Measurements from ENCODE around the gene PHTF1.
A peak's percentile ranks its signal among the peaks of the same experiment; 100 is the strongest.

PHTF1 gene

GRCh38 chr1:113759333-113760101 is at the start of gene PHTF1:
PHTF1 (minus strand) TSS chr1:113759486; CDS start chr1:113758703, 783 bp downstream.
- peak in 2 of 3 donors; percentile 26 to 36 for DNase-seq (ENCODE audit: low read depth in 3 of 3, low spot score in 1 of 3)

GRCh38 chr1:113808450-113809195 is 49.3 kb upstream of the PHTF1 start:
- no peak for DNase-seq (ENCODE audit: low read depth in 3 of 3, low spot score in 1 of 3)

GRCh38 chr1:113805639-113806038 is 46.4 kb upstream of the PHTF1 start:
- no peak for DNase-seq (ENCODE audit: low read depth in 3 of 3, low spot score in 1 of 3)

GRCh38 chr1:113805256-113805531 is 45.9 kb upstream of the PHTF1 start:
- DNase-seq (ENCODE audit: low read depth in 3 of 3, low spot score in 1 of 3), result no peak

GRCh38 chr1:113804421-113805255 is 45.4 kb upstream of the PHTF1 start:
- no peak for DNase-seq (ENCODE audit: low read depth in 3 of 3, low spot score in 1 of 3)

- DNase-seq (ENCODE audit: low read depth in 3 of 3, low spot score in 1 of 3), result no peak
Observed at GRCh38 chr1:113802367-113803007, 43.2 kb upstream of the PHTF1 start.

GRCh38 chr1:113800487-113800886 is 41.2 kb upstream of the PHTF1 start:
- no peak for DNase-seq (ENCODE audit: low read depth in 3 of 3, low spot score in 1 of 3)

GRCh38 chr1:113797472-113797871 is 38.2 kb upstream of the PHTF1 start:
- no peak for DNase-seq (ENCODE audit: low read depth in 3 of 3, low spot score in 1 of 3)

- no peak for DNase-seq (ENCODE audit: low read depth in 3 of 3, low spot score in 1 of 3)
Observed at GRCh38 chr1:113793878-113794834, 34.9 kb upstream of the PHTF1 start.

GRCh38 chr1:113792986-113793385 is 33.7 kb upstream of the PHTF1 start:
- no peak for DNase-seq (ENCODE audit: low read depth in 3 of 3, low spot score in 1 of 3)

GRCh38 chr1:113792471-113792870 is 33.2 kb upstream of the PHTF1 start:
- no peak for DNase-seq (ENCODE audit: low read depth in 3 of 3, low spot score in 1 of 3)

GRCh38 chr1:113788802-113789201 is 29.5 kb upstream of the PHTF1 start:
- no peak for DNase-seq (ENCODE audit: low read depth in 3 of 3, low spot score in 1 of 3)

- DNase-seq (ENCODE audit: low read depth in 3 of 3, low spot score in 1 of 3), result no peak
Observed at GRCh38 chr1:113787663-113788062, 28.4 kb upstream of the PHTF1 start.

- DNase-seq (ENCODE audit: low read depth in 3 of 3, low spot score in 1 of 3), result no peak
Observed at GRCh38 chr1:113786069-113786468, 26.8 kb upstream of the PHTF1 start.

GRCh38 chr1:113784104-113784779 is 25.0 kb upstream of the PHTF1 start:
- no peak for DNase-seq (ENCODE audit: low read depth in 3 of 3, low spot score in 1 of 3)

- DNase-seq (ENCODE audit: low read depth in 3 of 3, low spot score in 1 of 3), result peak in 1 of 3 donors; percentile 14
Observed at GRCh38 chr1:113783254-113784103, 24.2 kb upstream of the PHTF1 start.

- DNase-seq (ENCODE audit: low read depth in 3 of 3, low spot score in 1 of 3), result no peak
Observed at GRCh38 chr1:113782406-113782805, 23.1 kb upstream of the PHTF1 start.

- no peak for DNase-seq (ENCODE audit: low read depth in 3 of 3, low spot score in 1 of 3)
Observed at GRCh38 chr1:113780374-113781146, 21.3 kb upstream of the PHTF1 start.

Measured in stimulated activated CD4-positive, alpha-beta T cell treated with anti-CD3 and anti-CD28 coated beads, TNF-alpha, amount 100 ng/mL, for 1 hour (primary cell).